ENCODE results near the gene ROR1. TPM values are rescaled to one million over a fixed set of nuclear protein-coding genes. Genes with fewer than 3 reads are reported as not detected.

Gene ROR1
- total RNA-seq, 4 donors from 2014 or later = 2.6 to 37.6 (median 11.5) TPM

DNA sequence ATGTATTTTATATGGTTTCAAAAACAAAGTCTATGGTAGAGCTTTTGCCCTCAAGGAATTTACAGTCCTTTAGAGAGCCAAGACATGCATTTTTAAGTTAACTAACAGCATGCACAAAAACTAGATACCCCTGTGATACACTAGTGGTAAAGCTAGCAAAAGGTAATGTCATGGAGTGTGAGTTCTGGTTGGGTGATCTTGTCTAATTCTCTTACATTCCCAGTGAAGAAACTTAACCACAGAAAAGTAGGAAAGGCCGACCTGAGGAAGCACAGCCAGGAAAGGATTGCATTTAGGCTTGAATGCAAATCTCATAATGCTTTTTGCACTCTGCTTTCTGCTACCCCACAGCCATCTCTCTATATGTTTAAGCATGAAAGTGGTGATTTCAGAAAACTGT is 202.2 kb downstream of the ROR1 start:
- Histone ChIP-seq H3K4me3 (no peak overlapping the region), H3K4me1 (no peaks in the 10 kb centered on the region), H3K27ac (no peak overlapping the region), H3K9me3 (no peaks in the 10 kb centered on the region), H3K27me3 (no peaks in the 10 kb centered on the region), H3K36me3 (no peaks in the 10 kb centered on the region)
- no peak for TF ChIP-seq POLR2A (IDR thresholded peaks at IDR 0.05)
- TF ChIP-seq, protein P1, sequence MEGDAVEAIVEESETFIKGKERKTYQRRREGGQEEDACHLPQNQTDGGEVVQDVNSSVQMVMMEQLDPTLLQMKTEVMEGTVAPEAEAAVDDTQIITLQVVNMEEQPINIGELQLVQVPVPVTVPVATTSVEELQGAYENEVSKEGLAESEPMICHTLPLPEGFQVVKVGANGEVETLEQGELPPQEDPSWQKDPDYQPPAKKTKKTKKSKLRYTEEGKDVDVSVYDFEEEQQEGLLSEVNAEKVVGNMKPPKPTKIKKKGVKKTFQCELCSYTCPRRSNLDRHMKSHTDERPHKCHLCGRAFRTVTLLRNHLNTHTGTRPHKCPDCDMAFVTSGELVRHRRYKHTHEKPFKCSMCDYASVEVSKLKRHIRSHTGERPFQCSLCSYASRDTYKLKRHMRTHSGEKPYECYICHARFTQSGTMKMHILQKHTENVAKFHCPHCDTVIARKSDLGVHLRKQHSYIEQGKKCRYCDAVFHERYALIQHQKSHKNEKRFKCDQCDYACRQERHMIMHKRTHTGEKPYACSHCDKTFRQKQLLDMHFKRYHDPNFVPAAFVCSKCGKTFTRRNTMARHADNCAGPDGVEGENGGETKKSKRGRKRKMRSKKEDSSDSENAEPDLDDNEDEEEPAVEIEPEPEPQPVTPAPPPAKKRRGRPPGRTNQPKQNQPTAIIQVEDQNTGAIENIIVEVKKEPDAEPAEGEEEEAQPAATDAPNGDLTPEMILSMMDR (IDR thresholded peaks at IDR 0.05) = no peak
- intact Hi-C loops (cut with DNase I; ENCODE audit: low total_unique reads) = no loop called here
- no peak for DNase-seq

DNA sequence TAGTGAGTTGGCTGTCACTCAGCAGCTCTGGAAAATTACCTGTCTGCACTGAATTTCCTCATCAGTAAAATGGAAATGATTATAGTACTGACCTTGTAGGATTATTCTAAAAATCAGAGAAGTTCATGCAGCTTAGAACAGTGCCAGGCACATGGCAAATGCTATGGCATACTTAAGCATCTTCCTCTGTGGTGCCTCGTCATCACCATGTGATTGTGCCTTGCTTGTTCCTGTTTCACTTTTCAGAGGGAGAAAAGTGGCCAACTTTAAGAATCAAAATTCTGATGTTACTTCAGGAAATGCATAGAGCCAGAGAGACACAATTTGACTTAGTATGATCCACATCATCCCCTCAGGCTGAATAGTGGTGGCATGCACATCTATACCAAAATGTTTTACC is 203.6 kb downstream of the ROR1 start:
- no peaks in the 10 kb centered on the region for H3K9me3 ChIP-seq
- no peaks in the 10 kb centered on the region for H3K36me3 ChIP-seq
- TF ChIP-seq, protein P1 (IDR thresholded peaks at IDR 0.05) = no peak
- no peak for TF ChIP-seq POLR2A (IDR thresholded peaks at IDR 0.05)
- intact Hi-C loops (cut with DNase I; ENCODE audit: low total_unique reads) = no loop called here
- H3K4me1 ChIP-seq = no peaks in the 10 kb centered on the region
- no peak for DNase-seq
- no peaks in the 10 kb centered on the region for H3K27me3 ChIP-seq
- H3K27ac ChIP-seq = no peak overlapping the region
- no peak overlapping the region for H3K4me3 ChIP-seq

DNA sequence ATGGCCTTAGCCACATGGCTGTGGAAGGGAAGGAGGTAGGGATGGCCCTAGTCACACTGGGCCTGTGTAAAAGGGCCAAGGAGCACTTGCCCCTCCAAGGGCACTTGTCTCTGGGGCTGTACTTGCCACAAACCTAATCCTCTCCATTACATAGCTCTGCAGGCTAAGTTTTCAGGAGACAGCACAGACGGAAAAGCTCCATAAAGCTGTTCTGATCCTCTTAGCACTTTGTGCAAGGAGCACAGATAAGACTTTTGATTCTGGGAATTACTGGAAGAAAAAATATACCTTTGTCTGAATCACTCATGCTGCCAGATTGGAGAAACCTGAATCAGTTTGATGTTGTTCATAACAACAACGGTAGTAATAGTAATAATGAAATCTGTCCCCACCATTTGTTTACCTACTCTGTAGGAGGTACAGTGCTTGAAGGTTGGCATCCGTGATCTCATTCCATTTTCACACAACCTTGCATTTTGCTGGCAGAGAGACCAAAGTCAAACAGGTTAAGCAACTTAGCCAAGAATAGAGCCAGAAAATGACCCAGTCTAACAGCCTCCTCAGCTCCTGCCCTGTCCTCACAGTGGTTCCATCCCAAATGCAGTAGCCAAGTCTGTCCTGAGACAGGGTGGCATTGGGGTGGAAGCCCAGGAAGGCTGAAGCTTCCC is 207.1 kb downstream of the ROR1 start:
- no peaks in the 10 kb centered on the region for H3K27me3 ChIP-seq
- TF ChIP-seq POLR2A (IDR thresholded peaks at IDR 0.05) = no peak
- TF ChIP-seq, protein P1 (IDR thresholded peaks at IDR 0.05) = no peak
- no peaks in the 10 kb centered on the region for H3K4me1 ChIP-seq
- DNase-seq = no peak
- no peaks in the 10 kb centered on the region for H3K9me3 ChIP-seq
- H3K36me3 ChIP-seq = no peaks in the 10 kb centered on the region
- H3K4me3 ChIP-seq = no peak overlapping the region
- intact Hi-C loops (cut with DNase I; ENCODE audit: low total_unique reads) = no loop called here
- no peak overlapping the region for H3K27ac ChIP-seq

DNA sequence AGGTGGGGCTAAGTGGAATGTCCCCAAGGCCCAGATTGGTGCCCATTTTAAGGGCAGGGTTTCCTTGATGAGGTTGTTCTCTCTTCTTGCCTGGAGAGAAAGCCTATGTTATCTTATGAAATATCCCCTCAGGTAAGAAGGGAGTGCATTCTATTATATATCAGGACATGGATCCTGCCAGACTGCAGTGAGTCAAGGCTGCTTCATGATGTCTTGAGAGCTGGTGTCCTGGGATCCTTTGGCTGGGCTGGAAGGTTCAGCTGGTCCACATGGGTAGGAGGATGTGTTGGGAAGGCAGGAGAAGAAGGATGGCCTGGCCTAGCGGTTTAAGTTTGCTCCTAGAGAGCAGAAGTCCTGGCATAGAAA is 207.6 kb downstream of the ROR1 start:
- Histone ChIP-seq H3K27me3 (no peaks in the 10 kb centered on the region), H3K4me1 (no peaks in the 10 kb centered on the region), H3K27ac (no peak overlapping the region), H3K36me3 (no peaks in the 10 kb centered on the region), H3K4me3 (no peak overlapping the region), H3K9me3 (no peaks in the 10 kb centered on the region)
- no peak for TF ChIP-seq POLR2A (IDR thresholded peaks at IDR 0.05)
- TF ChIP-seq, protein P1 (IDR thresholded peaks at IDR 0.05) = no peak
- intact Hi-C loops (cut with DNase I; ENCODE audit: low total_unique reads) = no loop called here
- no peak for DNase-seq

DNA sequence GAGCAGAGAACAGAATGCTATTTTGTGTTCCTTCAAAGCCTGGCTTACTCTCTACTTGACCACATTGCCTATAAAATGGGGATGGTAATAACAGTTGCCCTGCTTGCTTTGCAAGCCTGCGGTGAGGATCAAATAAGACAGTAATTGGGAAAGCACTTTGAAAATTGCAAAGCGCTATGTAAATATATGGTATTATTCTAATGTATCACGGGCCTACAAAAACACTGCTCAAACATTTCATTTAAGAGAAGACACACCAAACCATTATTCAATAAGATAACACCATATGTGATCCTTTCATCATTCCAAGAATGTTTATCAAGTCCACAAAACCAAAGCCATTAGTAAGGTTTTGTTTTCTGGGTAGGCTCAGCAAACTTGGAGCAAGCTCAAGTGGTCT is 208.4 kb downstream of the ROR1 start:
- no peaks in the 10 kb centered on the region for H3K36me3 ChIP-seq
- H3K4me1 ChIP-seq = no peaks in the 10 kb centered on the region
- no peak overlapping the region for H3K27ac ChIP-seq
- no peak overlapping the region for H3K4me3 ChIP-seq
- H3K9me3 ChIP-seq = no peaks in the 10 kb centered on the region
- no peaks in the 10 kb centered on the region for H3K27me3 ChIP-seq
- intact Hi-C loops (cut with DNase I; ENCODE audit: low total_unique reads) = no loop called here
- no peak for DNase-seq
- no peak for TF ChIP-seq POLR2A (IDR thresholded peaks at IDR 0.05)
- TF ChIP-seq, protein P1 (IDR thresholded peaks at IDR 0.05) = no peak

Data from uterus (tissue), 4 donors.